Spinal cord (tissue), 10 donors: ENCODE data around the gene ZBTB8B. TPM values are rescaled to one million over a fixed set of nuclear protein-coding genes. Genes with fewer than 3 reads are reported as not detected.
A peak's percentile ranks its signal among the peaks of the same experiment; 100 is the strongest.
"Not testable (repeated sequence)": the region's sequence is repeated elsewhere in the genome, so short reads cannot be mapped to it uniquely, and the experiment has no call there.

Experiments used
- DNase-seq, 6 donors: peaks; one replicate each; pipeline versions ENCODE4 v3.0.0 to v3.0.0-alpha.2; 2013 to 2015; ENCODE audit warnings: low spot score in 6 of 6, low read depth in 4 of 6
- H3K27ac ChIP-seq: one replicate; pipeline ENCODE4 v1.5.1; 2013; ENCODE audit warnings: low read depth, low read length, control low read depth
- H3K27me3 ChIP-seq: one replicate; pipeline ENCODE4 v1.6.1; 2013; ENCODE audit warnings: low read length; ENCODE audit not compliant: control insufficient read depth, insufficient read depth
- H3K36me3 ChIP-seq: one replicate; pipeline ENCODE4 v1.6.1; 2013; ENCODE audit warnings: low read length; ENCODE audit not compliant: control insufficient read depth, insufficient read depth
- H3K4me1 ChIP-seq: one replicate; pipeline ENCODE4 v1.6.1; 2013; ENCODE audit warnings: low read length; ENCODE audit not compliant: control insufficient read depth, insufficient read depth
- H3K4me3 ChIP-seq: one replicate; pipeline ENCODE4 v1.5.1; 2013; ENCODE audit warnings: low read depth, low read length, control low read depth
- H3K9me3 ChIP-seq: one replicate; pipeline ENCODE4 v1.6.1; 2013; ENCODE audit warnings: low read length; ENCODE audit not compliant: control insufficient read depth, insufficient read depth
- WGBS: methylation state at CpG from one replicate; pipeline ENCODE4 v1.1.5; 2013; ENCODE audit warnings: missing lambda C conversion rate; ENCODE audit not compliant: insufficient coverage; 5-methylcytosine and 5-hydroxymethylcytosine counted together
- polyA plus RNA-seq, 2 donors: library from polyadenylated mRNA; unstranded; fragments of 120-200 nt; gene quantifications; one replicate each; pipeline ENCODE4 v1.2.1, GENCODE V29; 2013; ENCODE audit not compliant: insufficient read length in 2 of 2
- total RNA-seq, 2 donors: library from RNA; depleted of rRNA in 1 of 2; stranded (reverse); fragments of 120-200 nt in 1 of 2; fragments of >200 nt in 1 of 2; gene quantifications; one replicate each; pipeline versions ENCODE4 v1.2.3 to v1.2.4, GENCODE V29; 2013 to 2014
- donor health status: healthy.

Gene ZBTB8B
- total and polyA plus RNA-seq, 4 donors = 3.1 to 8.3 (median 6.2) TPM

DNA sequence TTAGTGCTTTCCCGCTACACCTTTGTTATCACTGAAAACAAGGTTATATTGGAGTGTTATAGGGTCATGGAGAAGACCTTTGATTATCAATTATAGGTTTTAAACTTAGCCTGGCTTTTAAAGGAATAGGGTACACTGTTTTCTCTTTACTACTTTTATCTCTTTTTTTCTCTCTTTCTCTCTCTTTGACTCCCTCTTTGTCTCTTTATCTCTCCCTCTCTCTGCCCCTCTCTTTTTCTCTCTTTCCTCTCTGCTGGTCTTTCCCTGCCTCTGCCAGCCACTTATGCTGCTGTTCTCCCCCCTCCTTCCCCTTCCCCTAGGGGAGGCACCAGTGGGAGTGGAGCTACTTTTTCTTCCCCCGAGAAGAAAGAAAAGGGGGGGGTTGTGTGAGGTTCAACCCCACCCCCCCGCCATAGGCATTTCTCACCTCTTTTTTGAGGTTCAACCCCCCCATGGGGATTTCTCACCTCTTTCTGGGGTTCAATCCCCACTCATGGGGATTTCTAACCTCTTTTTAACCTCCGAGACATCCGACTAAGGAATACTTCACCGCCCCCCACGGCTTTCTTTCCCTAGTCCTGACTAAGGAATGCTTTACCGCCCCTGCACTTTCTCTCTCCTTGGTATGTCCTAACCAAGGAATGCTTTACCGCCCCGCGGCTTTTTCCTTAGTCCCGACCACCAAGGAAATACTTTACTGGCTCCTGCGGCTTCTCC, 17.2 kb upstream of the ZBTB8B start:
- Histone ChIP-seq H3K9me3 (peaks cover 3% of the 10 kb centered on the region), H3K4me3 (peak overlapping the region; percentile 13), H3K4me1 (no peaks in the 10 kb centered on the region), H3K27ac (no peak overlapping the region), H3K27me3 (peaks cover 4% of the 10 kb centered on the region), H3K36me3 (no peaks in the 10 kb centered on the region)
- WGBS = 12% methylated on average over 5 of the region's 13 CpGs
- peak in 2 of 6 donors; percentile 10 to 33 for DNase-seq

DNA sequence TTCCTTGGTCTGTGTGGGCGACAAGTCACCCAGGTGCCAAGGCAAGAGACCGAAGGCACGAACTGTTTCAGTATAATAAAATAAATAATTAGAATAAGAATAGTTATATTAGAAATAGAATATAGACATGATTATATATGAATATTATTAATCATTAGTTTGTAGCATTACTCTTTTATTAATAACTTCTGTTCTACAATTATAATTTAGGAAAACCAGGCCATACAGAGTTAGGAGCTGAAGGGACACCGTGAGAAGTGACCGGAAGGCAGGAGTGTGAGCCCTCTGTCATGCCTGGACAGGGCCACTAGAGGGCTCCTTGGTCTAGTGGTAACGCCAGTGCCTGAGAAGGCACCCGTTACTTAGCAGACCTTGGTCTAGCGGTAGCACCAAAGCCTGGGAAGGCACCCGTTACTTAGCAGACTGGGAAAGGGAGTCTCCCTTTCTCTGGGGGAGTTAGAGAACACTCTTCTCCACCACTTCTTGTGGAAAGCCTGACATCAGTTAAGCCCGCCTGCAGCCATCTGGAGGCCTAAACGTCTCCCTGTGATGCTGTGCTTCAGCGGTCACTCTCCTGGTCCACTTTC, 16.6 kb upstream of the ZBTB8B start:
- 46% methylated on average over 7 of the region's 12 CpGs for WGBS

DNA sequence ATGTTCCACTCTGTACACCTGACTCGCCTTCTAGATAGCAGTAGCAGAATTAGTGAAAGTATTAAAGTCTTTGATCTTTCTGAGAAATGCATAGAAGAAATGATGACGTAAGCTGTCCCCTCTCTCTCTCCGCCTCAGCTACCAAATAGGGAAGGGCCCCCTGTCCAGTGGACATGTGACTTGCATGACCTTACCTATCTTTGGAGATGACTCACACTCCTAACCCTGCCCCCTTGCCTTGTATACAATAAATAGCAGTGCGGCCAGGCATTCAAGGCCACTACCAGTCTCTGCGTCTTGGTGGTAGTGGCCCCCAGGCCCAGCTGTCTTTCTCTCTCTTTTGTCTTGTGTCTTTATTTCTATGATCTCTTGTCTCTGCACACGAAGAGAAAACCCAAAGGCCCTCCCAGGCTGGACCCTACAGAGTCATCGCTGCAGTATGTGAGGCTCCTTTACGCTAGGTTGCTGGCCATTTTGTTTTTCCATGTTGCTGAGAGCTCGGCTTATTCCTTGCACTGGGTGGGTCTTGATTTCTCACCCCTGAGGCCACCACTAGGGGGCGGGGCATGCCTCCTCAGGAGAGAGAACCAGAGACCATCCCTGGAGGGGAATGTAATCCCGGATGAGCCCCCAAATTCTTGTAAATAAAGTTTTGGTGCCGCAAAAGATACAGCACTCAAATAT, 16.0 kb upstream of the ZBTB8B start:
- peaks cover 3% of the 10 kb centered on the region for H3K9me3 ChIP-seq
- no peak for DNase-seq
- peaks cover 4% of the 10 kb centered on the region for H3K27me3 ChIP-seq
- no peaks in the 10 kb centered on the region for H3K4me1 ChIP-seq
- H3K4me3 ChIP-seq = no peak overlapping the region
- WGBS = 87% methylated on average over 7 of the region's 12 CpGs
- H3K36me3 ChIP-seq = no peaks in the 10 kb centered on the region
- no peak overlapping the region for H3K27ac ChIP-seq

More for the DNA sequence above, 16.6 kb upstream of the ZBTB8B start:
- H3K36me3 ChIP-seq, H3K4me1 ChIP-seq, H3K9me3 ChIP-seq, H3K27me3 ChIP-seq, H3K27ac ChIP-seq: not testable (repeated sequence)
- H3K4me3 ChIP-seq = peak overlapping the region; percentile 13
- peak in 2 of 6 donors; percentile 78 to 79 for DNase-seq

DNA sequence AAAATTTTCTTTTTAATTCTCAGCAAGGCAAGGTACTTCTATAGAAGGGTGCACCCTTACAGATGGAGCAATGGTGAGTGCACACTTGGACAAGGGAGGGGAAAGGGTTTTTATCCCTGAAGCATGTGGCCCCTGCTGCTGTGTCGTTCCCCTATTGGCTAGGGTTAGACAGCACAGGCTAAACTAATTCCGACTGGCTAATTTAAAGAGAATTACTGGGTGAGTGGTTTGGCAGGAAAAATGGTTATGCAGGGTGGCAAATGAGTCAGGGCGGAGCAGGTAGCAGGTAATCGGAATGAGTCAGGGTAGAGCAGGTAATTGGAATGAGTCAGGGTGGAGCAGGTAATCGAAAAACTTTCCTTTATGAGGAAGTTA, 15.4 kb upstream of the ZBTB8B start:
- not testable (repeated sequence) for H3K4me3 ChIP-seq, H3K9me3 ChIP-seq, DNase-seq, H3K27ac ChIP-seq, H3K27me3 ChIP-seq, H3K36me3 ChIP-seq, H3K4me1 ChIP-seq
- 97% methylated on average over 5 of the region's 5 CpGs for WGBS

DNA sequence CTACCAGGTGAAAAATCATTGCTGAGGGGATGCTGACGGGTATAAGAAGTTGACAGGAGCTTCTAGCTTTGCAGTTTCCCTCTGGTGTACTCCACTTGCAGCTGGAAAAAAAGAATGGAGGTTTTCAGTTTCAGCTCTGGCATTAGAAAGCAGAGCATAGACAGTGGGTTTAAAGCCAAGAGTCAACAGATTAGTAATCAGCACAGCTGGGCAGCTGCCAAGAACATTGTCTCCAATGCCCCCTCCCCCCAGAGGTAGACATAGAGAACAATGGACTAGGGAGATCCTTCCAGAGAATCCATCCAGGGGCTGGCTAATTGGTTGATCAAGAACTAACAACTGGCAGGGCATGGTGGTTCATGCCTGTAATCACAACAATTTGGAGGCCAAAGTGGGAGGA, 10.1 kb upstream of the ZBTB8B start:
- DNase-seq = peak in 1 of 6 donors; percentile 13
- Histone ChIP-seq H3K9me3 (peaks cover 2% of the 10 kb centered on the region), H3K4me1 (no peaks in the 10 kb centered on the region), H3K4me3 (no peak overlapping the region), H3K36me3 (no peaks in the 10 kb centered on the region), H3K27ac (no peak overlapping the region), H3K27me3 (no peaks in the 10 kb centered on the region)
- WGBS = 20% methylated on average over 1 of the region's 1 CpG

DNA sequence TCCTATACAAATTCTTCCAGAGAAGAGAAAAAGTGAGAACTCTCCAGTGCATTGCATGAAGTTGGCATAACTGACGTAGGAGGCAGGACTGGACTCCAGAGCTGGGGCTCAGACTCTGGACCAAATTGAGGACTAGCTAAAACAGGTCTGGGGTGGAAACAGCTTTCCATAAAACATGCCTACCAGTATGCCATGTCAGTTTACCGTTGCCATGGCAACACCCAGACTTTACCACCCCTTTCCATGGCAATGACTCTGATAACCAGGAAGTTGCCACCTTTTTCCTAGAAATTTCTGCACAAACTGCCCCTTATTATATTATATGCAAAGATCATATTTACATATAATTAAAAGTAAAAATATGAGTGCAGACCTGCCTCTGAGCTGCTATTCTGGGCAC, 8.9 kb upstream of the ZBTB8B start:
- Histone ChIP-seq H3K9me3 (peaks cover 2% of the 10 kb centered on the region), H3K4me3 (no peak overlapping the region), H3K4me1 (no peaks in the 10 kb centered on the region), H3K27ac (no peak overlapping the region), H3K36me3 (no peaks in the 10 kb centered on the region), H3K27me3 (no peaks in the 10 kb centered on the region)
- WGBS = no CpG with 5 or more reads among the region's 2 CpGs
- no peak for DNase-seq

DNA sequence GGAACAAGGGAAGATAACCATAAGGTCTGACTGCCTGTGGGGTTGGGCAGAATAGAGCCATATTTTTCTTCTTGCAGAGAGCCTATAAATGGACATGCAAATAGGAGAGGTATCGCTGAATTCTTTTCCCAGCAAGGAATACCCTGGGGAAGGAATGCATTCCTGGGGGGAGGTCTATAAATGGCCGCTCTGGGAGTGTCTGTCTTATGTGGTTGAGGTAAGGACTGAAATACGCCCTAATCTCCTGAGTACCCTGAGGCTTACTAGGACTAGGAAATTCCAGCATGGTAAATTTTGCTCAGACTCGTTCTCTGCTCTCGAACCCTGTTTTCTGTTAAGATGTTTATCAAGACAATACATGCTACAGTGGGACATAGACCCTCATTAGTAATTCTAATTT, 6.1 kb upstream of the ZBTB8B start:
- H3K4me1 ChIP-seq = not testable (repeated sequence)
- 80% methylated on average over 1 of the region's 5 CpGs for WGBS

DNA sequence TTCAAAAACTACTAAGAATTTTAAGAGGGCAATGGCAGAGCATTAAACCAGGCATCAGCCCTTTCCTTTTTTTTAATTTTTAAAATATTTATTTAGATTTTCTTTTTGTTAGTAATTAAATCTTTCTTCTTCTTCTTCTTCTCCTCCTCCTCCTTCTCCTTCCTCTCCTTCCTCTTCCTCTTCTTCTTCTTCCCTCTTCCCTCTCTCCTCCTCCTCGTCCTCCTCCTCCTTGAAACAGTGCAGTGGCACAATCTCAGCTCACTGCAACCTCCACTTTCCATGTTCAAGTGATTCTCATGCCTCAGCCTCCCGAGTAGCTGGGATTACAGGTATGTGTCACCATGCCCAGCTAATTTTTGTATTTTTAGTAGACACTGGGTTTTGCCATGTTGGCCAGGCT, 1.9 kb upstream of the ZBTB8B start:
- not testable (repeated sequence) for H3K36me3 ChIP-seq, H3K9me3 ChIP-seq, H3K27me3 ChIP-seq, DNase-seq, H3K27ac ChIP-seq, H3K4me3 ChIP-seq
- no CpG with 5 or more reads among the region's 2 CpGs for WGBS
- H3K4me1 ChIP-seq = peaks cover 15% of the 10 kb centered on the region

More for the DNA sequence above, 6.1 kb upstream of the ZBTB8B start:
- DNase-seq, H3K4me3 ChIP-seq, H3K27me3 ChIP-seq, H3K27ac ChIP-seq, H3K36me3 ChIP-seq, H3K9me3 ChIP-seq: not testable (repeated sequence)

DNA sequence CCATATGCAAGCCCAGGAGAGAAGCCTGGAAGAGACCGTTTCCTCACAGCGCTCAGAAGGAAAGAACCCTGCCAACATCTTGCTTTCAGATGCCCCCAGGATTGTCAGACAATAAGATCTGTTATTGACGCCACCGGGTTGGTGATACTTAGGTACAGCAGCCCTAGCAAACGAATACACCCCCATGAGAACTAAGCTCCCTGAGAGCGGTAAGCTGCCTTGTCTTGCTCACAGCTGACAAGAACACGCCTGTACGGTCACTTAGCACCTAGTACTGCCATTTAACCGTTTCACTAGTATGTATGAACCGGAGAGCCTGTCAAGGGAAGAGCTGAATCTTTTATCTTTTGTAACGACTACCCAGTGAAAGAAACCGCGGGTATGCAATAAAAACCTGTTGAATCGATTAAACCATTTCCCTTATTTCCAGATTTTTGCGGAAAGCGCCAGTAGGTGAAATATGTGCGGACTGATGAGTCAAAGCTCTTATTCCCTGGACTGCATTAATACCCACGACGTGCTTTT, 619 bp upstream of the ZBTB8B start:
- WGBS = 0% methylated on average over 6 of the region's 19 CpGs
- Histone ChIP-seq H3K27ac (peak overlapping the region; percentile 54), H3K9me3 (no peaks in the 10 kb centered on the region), H3K36me3 (no peaks in the 10 kb centered on the region), H3K27me3 (no peaks in the 10 kb centered on the region), H3K4me1 (peaks cover 15% of the 10 kb centered on the region), H3K4me3 (peak overlapping the region; percentile 91)
- peak in 2 of 6 donors; percentile 42 to 85 for DNase-seq
